Activated T-helper 2 cell treated with anti-CD3 and anti-CD28 coated beads, Interferon-gamma antibody, Interleukin-2, Interleukin-4, amounts not matched to agents 10 μg/mL and 5 μg/mL and 100 μg/mL, durations not matched to agents 14 hours and 24 hours and 36 hours (primary cell): ENCODE results near the gene RAB10. TPM values are rescaled to one million over a fixed set of nuclear protein-coding genes. Genes with fewer than 3 reads are reported as not detected.
"Not testable (repeated sequence)": the region's sequence is repeated elsewhere in the genome, so short reads cannot be mapped to it uniquely, and the experiment has no call there.

Source experiments
- DNase-seq: peaks from one replicate; pipeline ENCODE4 v3.0.0; 2021; ENCODE audit warnings: low spot score
- H3K27ac Mint-ChIP-seq: one replicate; pipeline ENCODE4 v1.8.0; 2021; ENCODE audit warnings: mixed read lengths
- H3K27me3 Mint-ChIP-seq: one replicate; pipeline ENCODE4 v1.8.0; 2021; ENCODE audit warnings: low read depth, mixed read lengths
- H3K36me3 Mint-ChIP-seq: one replicate; pipeline ENCODE4 v1.8.0; 2021; ENCODE audit warnings: low read depth, mixed read lengths
- H3K4me1 Mint-ChIP-seq: one replicate; pipeline ENCODE4 v1.8.0; 2021; ENCODE audit warnings: low read depth, mixed read lengths
- H3K4me3 Mint-ChIP-seq: one replicate; pipeline ENCODE4 v1.8.0; 2021; ENCODE audit warnings: low read depth, mild to moderate bottlenecking, moderate library complexity, mixed read lengths
- H3K9me3 Mint-ChIP-seq: one replicate; pipeline ENCODE4 v1.8.0; 2021; ENCODE audit warnings: mixed read lengths
- intact Hi-C: fragments of 100-400 bp; cut with micrococcal nuclease; formaldehyde crosslinking; loops from one replicate; pipeline ENCODE4 v1.15.1; 2023
- total RNA-seq: library from RNA; stranded (reverse); gene quantifications from 2 replicates; pipeline ENCODE4 v1.2.3, GENCODE V29; 2022

The RAB10 gene
- total RNA-seq, 1 donor from 2014 or later, result 140 TPM

- H3K36me3 Mint-ChIP-seq, result peaks cover 39% of the 10 kb centered on the region
- H3K9me3 Mint-ChIP-seq, result peaks cover 5% of the 10 kb centered on the region
- DNase-seq, result no peak
- no peak overlapping the region for H3K27ac Mint-ChIP-seq
- no peaks in the 10 kb centered on the region for H3K27me3 Mint-ChIP-seq
- intact Hi-C loops, result loop anchor here (1.0 to 5.0 kb wide), 2 partner anchors 56 to 57 kb away; partner anchors contain the start of gene RAB10
- peaks cover 34% of the 10 kb centered on the region for H3K4me1 Mint-ChIP-seq
- H3K4me3 Mint-ChIP-seq, result no peak overlapping the region
These were observed 54.3 kb downstream of the RAB10 start for GRCh38 chr2:26088038-26088643.

- not testable (repeated sequence) for H3K27ac Mint-ChIP-seq, H3K27me3 Mint-ChIP-seq, H3K4me3 Mint-ChIP-seq, H3K9me3 Mint-ChIP-seq, DNase-seq
- H3K36me3 Mint-ChIP-seq, result peaks cover 39% of the 10 kb centered on the region
- intact Hi-C loops, result loop anchor here (1.0 to 5.0 kb wide), 2 partner anchors 56 to 57 kb away; partner anchors contain the start of gene RAB10
- H3K4me1 Mint-ChIP-seq, result peaks cover 34% of the 10 kb centered on the region
These were observed 55.0 kb downstream of the RAB10 start for GRCh38 chr2:26088931-26089330.

GRCh38 chr2:26089337-26089736 lies 55.5 kb downstream of the RAB10 start:
- no peak overlapping the region for H3K4me3 Mint-ChIP-seq
- intact Hi-C loops, result loop anchor here (5.0 kb wide), 1 partner anchor 57 kb away; the partner anchor contains the start of gene RAB10
- DNase-seq, result no peak
- no peaks in the 10 kb centered on the region for H3K27me3 Mint-ChIP-seq
- H3K9me3 Mint-ChIP-seq, result no peaks in the 10 kb centered on the region
- H3K36me3 Mint-ChIP-seq, result peaks cover 38% of the 10 kb centered on the region
- peaks cover 31% of the 10 kb centered on the region for H3K4me1 Mint-ChIP-seq
- no peak overlapping the region for H3K27ac Mint-ChIP-seq

- no peak for DNase-seq
- no peaks in the 10 kb centered on the region for H3K27me3 Mint-ChIP-seq
- H3K27ac Mint-ChIP-seq, result no peak overlapping the region
- intact Hi-C loops, result no loop called here
- H3K4me1 Mint-ChIP-seq, result peaks cover 20% of the 10 kb centered on the region
- no peaks in the 10 kb centered on the region for H3K9me3 Mint-ChIP-seq
- H3K36me3 Mint-ChIP-seq, result peaks cover 38% of the 10 kb centered on the region
- H3K4me3 Mint-ChIP-seq, result no peak overlapping the region
These were observed 61.9 kb downstream of the RAB10 start for GRCh38 chr2:26095758-26096157.

- Mint-ChIP-seq H3K9me3 (peaks cover 14% of the 10 kb centered on the region), H3K36me3 (peaks cover 56% of the 10 kb centered on the region), H3K4me3 (no peak overlapping the region), H3K27ac (no peak overlapping the region), H3K4me1 (peaks cover 10% of the 10 kb centered on the region), H3K27me3 (no peaks in the 10 kb centered on the region)
- no peak for DNase-seq
- intact Hi-C loops, result no loop called here
These were observed 66.0 kb downstream of the RAB10 start for GRCh38 chr2:26099933-26100332.

- intact Hi-C loops, result no loop called here
- H3K4me1 Mint-ChIP-seq, result peaks cover 10% of the 10 kb centered on the region
- peaks cover 58% of the 10 kb centered on the region for H3K36me3 Mint-ChIP-seq
- H3K27ac Mint-ChIP-seq, result no peak overlapping the region
- no peak overlapping the region for H3K4me3 Mint-ChIP-seq
- no peaks in the 10 kb centered on the region for H3K27me3 Mint-ChIP-seq
- no peak for DNase-seq
- peaks cover 14% of the 10 kb centered on the region for H3K9me3 Mint-ChIP-seq
These were observed 66.5 kb downstream of the RAB10 start for GRCh38 chr2:26100384-26100783.

GRCh38 chr2:26103752-26104151 lies 69.9 kb downstream of the RAB10 start:
- Mint-ChIP-seq H3K4me3 (no peak overlapping the region), H3K4me1 (peaks cover 5% of the 10 kb centered on the region), H3K36me3 (peaks cover 51% of the 10 kb centered on the region), H3K27me3 (no peaks in the 10 kb centered on the region), H3K27ac (no peak overlapping the region), H3K9me3 (peaks cover 14% of the 10 kb centered on the region)
- intact Hi-C loops, result no loop called here
- DNase-seq, result no peak

- H3K9me3 Mint-ChIP-seq, H3K4me3 Mint-ChIP-seq, H3K4me1 Mint-ChIP-seq, H3K27ac Mint-ChIP-seq, intact Hi-C loops, DNase-seq, H3K27me3 Mint-ChIP-seq: not testable (repeated sequence)
- peaks cover 45% of the 10 kb centered on the region for H3K36me3 Mint-ChIP-seq
These were observed 74.8 kb downstream of the RAB10 start for GRCh38 chr2:26108701-26109100.

GRCh38 chr2:26112201-26112600 lies 78.3 kb downstream of the RAB10 start:
- no peak overlapping the region for H3K4me3 Mint-ChIP-seq
- intact Hi-C loops, result no loop called here
- H3K4me1 Mint-ChIP-seq, result peaks cover 12% of the 10 kb centered on the region
- H3K36me3 Mint-ChIP-seq, result peaks cover 41% of the 10 kb centered on the region
- no peak overlapping the region for H3K27ac Mint-ChIP-seq
- H3K9me3 Mint-ChIP-seq, result no peaks in the 10 kb centered on the region
- no peaks in the 10 kb centered on the region for H3K27me3 Mint-ChIP-seq
- DNase-seq, result no peak

GRCh38 chr2:26114151-26114550 lies 80.3 kb downstream of the RAB10 start:
- no peaks in the 10 kb centered on the region for H3K27me3 Mint-ChIP-seq
- no peak overlapping the region for H3K4me3 Mint-ChIP-seq
- DNase-seq, result no peak
- no peaks in the 10 kb centered on the region for H3K9me3 Mint-ChIP-seq
- peaks cover 10% of the 10 kb centered on the region for H3K4me1 Mint-ChIP-seq
- H3K36me3 Mint-ChIP-seq, result peaks cover 41% of the 10 kb centered on the region
- H3K27ac Mint-ChIP-seq, result no peak overlapping the region
- intact Hi-C loops, result no loop called here

- H3K36me3 Mint-ChIP-seq, result peaks cover 22% of the 10 kb centered on the region
- DNase-seq, result no peak
- no peak overlapping the region for H3K27ac Mint-ChIP-seq
- H3K4me3 Mint-ChIP-seq, result no peak overlapping the region
- H3K4me1 Mint-ChIP-seq, result peaks cover 5% of the 10 kb centered on the region
- no peaks in the 10 kb centered on the region for H3K9me3 Mint-ChIP-seq
- intact Hi-C loops, result no loop called here
- no peaks in the 10 kb centered on the region for H3K27me3 Mint-ChIP-seq
These were observed 84.8 kb downstream of the RAB10 start for GRCh38 chr2:26118682-26119081.

- peaks cover 20% of the 10 kb centered on the region for H3K36me3 Mint-ChIP-seq
- H3K27ac Mint-ChIP-seq, result no peak overlapping the region
- H3K4me1 Mint-ChIP-seq, result peaks cover 2% of the 10 kb centered on the region
- H3K27me3 Mint-ChIP-seq, result no peaks in the 10 kb centered on the region
- no peaks in the 10 kb centered on the region for H3K9me3 Mint-ChIP-seq
- no peak overlapping the region for H3K4me3 Mint-ChIP-seq
- intact Hi-C loops, result no loop called here
- no peak for DNase-seq
These were observed 85.6 kb downstream of the RAB10 start for GRCh38 chr2:26119521-26119920.

- no peaks in the 10 kb centered on the region for H3K9me3 Mint-ChIP-seq
- no peaks in the 10 kb centered on the region for H3K27me3 Mint-ChIP-seq
- DNase-seq, result no peak
- no peak overlapping the region for H3K4me3 Mint-ChIP-seq
- intact Hi-C loops, result no loop called here
- H3K36me3 Mint-ChIP-seq, result peaks cover 17% of the 10 kb centered on the region
- peak overlapping the region; percentile 38 for H3K27ac Mint-ChIP-seq
- H3K4me1 Mint-ChIP-seq, result peaks cover 7% of the 10 kb centered on the region
These were observed 88.7 kb downstream of the RAB10 start for GRCh38 chr2:26122630-26123029.
